GM19324 (cell line): ENCODE results near the gene MAEA.

Source experiments
- ATAC-seq: cut with Tn5 transposase; IDR thresholded peaks from one replicate; pipeline ENCODE4 v1.9.1; 2021; ENCODE audit warnings: mild to moderate bottlenecking, moderate library complexity; ENCODE audit not compliant: unreplicated experiment, low FRiP score

MAEA gene

DNA sequence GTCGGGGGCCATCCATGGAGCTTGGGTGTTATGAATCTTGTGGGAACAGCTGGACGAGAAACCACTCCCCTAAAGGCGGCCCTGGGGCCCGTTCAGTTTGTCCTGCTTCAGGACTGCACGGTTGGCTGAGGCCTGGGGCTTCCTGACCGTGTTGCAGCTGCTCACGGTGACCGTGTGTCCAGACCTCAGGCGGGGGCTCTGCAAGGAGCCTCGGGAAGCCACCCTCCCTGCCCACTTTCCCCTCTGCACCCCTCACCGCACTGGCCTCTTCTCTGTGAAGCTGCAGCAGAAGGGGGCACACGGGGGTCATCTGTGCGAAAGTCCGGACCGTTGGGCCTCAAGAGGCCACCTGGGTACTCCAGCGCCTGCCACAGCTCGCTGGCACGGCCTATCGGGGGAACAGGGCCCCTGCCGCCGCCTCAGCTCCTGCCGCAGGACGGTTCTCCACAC, 86.7 kb downstream of the MAEA start:
- ATAC-seq, result no peak

DNA sequence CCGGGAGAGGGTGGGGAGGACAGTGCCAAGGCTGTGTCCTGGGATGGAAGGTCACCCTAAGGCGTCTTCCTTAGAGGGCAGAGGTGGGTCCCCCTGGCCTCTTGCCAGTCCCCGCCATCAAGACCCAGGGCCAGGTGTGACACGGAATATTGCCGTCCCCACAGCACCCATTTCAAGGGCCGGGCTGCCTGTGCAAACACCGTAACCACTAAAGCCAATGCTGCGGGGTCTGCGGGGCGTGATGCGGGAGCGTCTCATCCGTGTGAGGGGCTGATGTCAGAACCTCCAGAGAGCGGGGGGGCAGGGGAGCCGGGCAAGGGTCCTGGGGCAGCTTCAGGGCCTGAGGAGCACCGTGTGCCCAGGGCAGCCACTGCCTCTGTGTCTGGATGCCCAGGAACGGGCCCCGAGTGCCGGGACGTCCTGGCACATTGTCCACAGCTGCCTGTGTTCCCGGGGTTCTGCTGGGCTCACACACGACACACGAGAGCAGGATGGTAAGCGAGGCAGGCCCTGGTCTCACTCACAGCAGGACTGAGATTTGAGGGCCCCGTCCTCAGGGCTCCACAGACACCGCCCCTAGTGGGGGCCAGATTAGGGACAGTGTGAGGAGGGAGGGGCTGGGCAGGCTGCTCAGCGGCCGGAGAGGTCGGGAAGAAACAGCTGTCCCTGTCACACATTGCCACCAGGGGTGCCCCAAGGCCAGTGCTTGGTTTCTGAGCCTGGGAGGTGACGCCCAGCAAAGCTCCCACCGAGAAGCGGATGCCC, 87.3 kb downstream of the MAEA start:
- no peak for ATAC-seq

GRCh38 chr4:1377606-1378261, 88.0 kb downstream of the MAEA start:
- no peak for ATAC-seq

- ATAC-seq, result no peak
These were observed 89.0 kb downstream of the MAEA start for GRCh38 chr4:1378559-1379231.

DNA sequence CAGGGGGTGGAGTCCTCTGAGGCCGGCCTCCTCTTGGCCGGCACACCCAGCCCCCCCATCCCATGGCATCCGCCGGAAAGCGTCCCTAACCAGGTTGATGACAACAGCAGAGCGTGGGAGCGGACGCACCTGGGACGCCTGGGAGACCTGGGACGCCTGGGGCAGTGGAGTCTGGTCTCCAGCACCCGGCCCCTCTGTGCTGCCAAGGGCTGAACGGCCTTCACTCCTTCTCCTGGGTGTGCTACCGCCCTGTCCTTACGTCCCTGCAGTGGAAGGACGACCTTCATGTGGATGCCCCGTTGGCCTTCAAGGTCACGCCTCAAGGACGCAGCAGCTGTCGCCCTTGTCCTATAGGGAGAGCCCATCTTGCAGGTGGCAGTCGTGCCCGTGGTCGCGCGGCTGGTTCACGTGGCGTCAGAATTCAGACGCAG, 89.7 kb downstream of the MAEA start:
- no peak for ATAC-seq

DNA sequence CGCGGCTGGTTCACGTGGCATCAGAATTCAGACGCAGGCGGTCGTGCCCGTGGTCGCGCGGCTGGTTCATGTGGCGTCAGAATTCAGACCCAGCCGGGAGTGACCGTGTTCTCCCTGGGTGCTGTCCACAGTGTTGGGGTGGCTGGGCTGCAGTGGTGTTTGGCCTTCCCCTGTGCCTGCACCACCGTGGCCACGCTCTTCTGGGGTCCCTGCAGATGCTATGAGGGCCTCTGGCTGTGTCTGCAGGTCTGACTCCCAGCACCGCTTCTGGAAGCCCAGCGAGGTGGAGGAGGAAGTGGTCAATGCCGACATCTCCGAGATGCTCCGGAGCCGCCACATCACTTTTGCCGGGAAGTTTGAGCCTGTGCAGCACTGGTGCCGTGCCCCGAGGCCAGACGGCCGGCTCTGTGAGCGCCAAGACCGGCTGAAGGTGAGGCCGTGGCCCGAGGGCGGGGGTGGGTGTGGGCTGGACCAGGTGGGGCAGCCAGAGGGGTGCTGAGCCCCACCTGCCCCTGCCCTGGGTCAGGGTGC, 90.2 kb downstream of the MAEA start:
- no peak for ATAC-seq

GRCh38 chr4:1380368-1381151, 90.9 kb downstream of the MAEA start:
- ATAC-seq, result no peak

DNA sequence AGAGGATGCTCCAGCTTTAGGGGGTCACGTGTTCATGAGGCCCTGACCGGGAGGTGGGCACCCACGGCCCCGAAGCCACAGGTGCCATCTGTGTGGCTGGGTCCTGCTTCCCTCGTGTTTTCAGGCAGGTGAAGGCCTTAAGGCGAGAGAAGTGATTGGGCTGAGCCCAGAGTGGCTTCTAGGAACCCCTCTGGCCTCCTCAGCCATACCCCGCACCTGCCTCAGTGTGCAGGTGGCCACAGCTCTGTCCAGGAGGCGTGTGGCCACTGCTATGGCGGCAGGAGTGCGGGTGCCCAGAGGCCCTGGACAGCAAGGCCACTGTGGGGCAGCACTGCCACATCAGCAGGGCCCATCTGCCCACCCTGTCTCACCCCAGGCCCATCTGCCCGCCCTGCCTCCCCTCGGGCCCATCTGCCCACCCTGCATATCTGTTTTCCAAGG, 91.5 kb downstream of the MAEA start:
- no peak for ATAC-seq

- ATAC-seq, result no peak
These were observed 92.4 kb downstream of the MAEA start for GRCh38 chr4:1381944-1382541.

- ATAC-seq, result no peak
These were observed 93.4 kb downstream of the MAEA start for GRCh38 chr4:1382776-1383727.

GRCh38 chr4:1383728-1384591, 94.3 kb downstream of the MAEA start:
- no peak for ATAC-seq

DNA sequence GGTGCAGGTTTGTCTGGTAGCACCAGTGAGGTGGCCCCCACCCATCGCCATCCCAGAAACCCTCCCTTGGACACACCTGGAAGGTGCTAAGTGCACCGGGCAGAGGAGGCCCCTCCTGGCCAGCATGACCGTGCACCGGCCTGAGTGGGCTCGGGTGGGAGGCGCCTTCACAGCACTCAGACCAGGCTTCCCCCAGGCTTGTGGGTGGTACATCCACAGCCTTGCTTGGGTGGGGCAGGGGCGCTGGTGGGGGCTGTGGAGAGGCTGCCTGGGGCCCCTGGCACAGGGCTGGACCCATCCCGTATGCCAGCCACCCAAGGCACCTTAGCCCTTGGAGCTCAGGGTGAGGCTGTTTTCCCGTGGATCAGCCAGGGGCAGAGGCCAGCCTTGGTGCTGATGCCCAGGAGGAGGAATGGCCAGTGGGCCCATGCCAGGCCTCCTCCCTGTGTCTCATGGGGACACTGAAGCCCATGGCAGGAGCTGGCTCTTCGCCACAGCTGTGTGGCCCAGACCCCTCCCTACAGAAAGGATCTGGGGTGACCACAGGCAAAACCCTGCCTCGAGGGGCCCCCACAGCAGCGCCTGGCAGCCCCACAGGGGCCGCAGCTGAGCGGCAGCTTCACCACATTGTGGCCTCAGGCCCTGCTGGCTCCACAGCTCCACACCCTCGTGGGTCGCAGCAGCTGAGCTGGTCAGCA, 95.1 kb downstream of the MAEA start:
- no peak for ATAC-seq

GRCh38 chr4:1385373-1386340, 96.0 kb downstream of the MAEA start:
- no peak for ATAC-seq
